DMS53 treated with DMSO at 0.1 percent for 48 hours (cell line): Measurements from ENCODE around the gene CEP41.

Experiments
- DNase-seq: peaks from one replicate; lab custom pipeline; 2025; ENCODE audit not compliant: unreplicated experiment; lab: John Stamatoyannopoulos, UW

The CEP41 gene

GRCh38 chr7:130421684-130422083 is 19.1 kb downstream of the CEP41 start:
- DNase-seq: no peak

- no peak for DNase-seq
Measured at GRCh38 chr7:130420943-130421578, 19.8 kb downstream of the CEP41 start.

DNA sequence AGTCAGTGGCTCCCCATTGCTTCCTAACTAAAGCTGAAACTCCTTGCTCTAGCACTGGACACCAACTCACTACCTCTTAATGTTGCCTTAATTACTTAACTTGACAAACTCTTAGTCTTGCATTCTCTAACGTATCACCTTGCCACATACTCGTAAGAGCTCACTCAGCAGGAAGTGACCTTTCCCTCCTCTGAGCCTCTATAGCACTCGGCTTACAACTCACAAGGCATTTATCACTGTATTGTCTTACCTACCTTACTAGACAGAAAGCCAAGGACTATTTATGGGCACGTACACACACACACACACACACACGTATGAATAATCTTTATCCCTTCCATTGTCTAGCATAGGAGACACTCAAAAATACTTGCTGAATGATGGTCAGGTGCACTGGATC is 21.2 kb downstream of the CEP41 start:
- no peak for DNase-seq

- no peak for DNase-seq
Measured at GRCh38 chr7:130418306-130418705, 22.5 kb downstream of the CEP41 start.

DNA sequence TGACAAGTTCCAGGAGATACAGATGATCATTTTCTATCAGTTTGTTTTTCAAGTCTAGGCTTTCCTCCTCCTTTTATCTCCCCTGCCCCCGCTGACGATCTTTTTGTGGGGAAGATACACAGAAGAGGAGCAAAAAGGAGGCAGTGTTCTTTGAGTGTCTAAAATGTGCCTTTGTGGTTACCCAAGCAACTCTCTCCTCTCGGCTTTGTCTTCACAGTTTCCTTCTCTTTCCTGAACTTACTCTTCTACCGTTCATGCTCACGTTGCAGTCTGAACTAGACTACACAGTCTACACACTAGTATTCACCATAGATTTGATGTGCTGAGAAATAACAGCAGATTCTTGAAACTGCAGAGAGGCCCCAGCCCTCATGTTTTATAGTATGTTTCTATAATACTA is 23.6 kb downstream of the CEP41 start:
- DNase-seq: no peak

- no peak for DNase-seq
Measured at GRCh38 chr7:130415006-130415405, 25.8 kb downstream of the CEP41 start.

GRCh38 chr7:130413201-130413600 is 27.6 kb downstream of the CEP41 start:
- no peak for DNase-seq

GRCh38 chr7:130410868-130411541 is 29.8 kb downstream of the CEP41 start:
- DNase-seq: no peak

DNA sequence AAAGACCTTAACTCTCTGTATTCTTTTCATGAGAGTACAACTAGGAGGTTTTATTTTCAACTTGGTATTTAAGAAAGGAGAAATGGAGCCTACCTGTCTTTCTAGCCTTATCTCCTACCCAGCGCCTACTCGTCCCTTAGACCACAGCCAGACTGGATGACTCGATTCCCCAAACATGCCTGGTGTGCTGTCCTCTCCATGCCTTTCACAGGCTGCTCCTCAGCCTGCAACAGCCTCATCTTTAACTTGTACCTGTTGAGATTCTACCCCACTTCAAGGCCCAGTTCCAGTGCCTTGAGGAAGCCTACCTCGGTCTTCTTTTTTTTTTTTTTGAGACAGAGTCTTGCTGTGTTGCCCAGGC is 31.1 kb downstream of the CEP41 start:
- DNase-seq: no peak

GRCh38 chr7:130409067-130409711 is 31.6 kb downstream of the CEP41 start:
- DNase-seq: no peak

- DNase-seq: no peak
Measured at GRCh38 chr7:130405003-130405402, 35.8 kb downstream of the CEP41 start.

GRCh38 chr7:130401578-130401977 is 39.2 kb downstream of the CEP41 start:
- DNase-seq: no peak

DNA sequence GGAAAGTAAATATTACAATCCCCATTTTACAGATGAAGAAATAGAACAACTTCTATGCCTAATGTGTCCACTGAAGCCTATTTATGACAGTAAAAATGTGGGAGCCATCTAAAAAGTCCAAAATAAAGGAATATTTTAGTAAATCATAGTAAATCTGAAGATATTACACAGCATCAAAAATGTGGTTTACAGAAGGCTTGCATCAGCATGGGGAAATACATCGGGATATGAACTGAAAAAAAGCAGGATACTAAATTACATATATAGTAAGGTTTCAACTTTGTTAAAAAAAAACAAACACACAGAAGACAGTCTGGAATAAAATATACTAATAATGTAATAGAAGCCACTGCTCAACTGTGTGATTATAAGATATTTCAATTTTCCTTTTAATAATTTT is 39.7 kb downstream of the CEP41 start:
- no peak for DNase-seq

DNA sequence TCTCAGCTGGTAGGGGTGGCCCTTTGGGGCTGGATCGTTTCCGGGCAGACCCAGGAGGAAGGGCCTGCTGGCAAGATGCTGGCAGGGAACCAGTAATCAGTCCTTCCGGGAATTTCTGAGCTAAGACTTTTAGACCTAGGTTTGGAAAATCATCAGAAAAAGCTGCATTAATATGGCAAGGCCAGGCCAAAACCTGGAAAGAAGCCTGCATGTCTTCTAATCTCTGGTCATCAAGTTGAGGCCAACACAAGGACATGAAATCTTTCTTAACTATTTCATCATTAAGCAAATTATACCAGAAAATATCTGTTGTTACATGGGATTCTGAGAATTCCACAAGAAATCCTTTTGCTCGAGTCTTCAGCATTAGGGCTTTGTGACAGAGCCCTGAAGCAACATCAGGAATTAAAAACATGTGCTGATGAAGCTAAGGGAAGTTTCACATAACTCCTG is 40.7 kb downstream of the CEP41 start:
- DNase-seq: no peak

DNA sequence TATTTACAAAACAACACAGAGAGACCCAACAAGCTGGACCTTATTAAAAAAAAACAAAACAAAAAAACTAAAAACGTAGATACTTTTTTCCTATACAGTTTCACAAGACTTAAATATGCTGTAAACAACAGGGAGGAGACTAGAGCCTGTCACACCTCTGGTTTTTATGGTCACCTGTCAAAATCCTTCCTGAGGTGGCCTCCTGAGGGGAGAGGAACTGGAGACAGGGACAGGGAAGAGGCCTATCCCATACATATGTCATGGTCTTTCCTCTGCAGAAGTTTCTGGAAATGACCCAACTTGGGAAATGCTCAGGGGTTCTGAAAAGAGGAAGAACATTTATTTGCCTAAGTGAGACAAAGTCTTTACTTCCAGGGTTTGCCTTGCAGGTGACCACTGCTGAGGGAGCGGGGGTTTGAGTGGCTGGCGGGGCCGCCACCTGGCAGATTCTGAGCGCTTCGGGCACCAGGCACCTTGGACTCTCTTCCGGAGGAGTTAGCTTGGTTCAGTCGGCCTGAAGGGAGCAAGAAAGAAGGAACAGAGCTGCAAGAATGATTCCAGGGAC is 42.2 kb downstream of the CEP41 start:
- no peak for DNase-seq

- no peak for DNase-seq
Measured at GRCh38 chr7:130397758-130398073, 43.1 kb downstream of the CEP41 start.

- no peak for DNase-seq
Measured at GRCh38 chr7:130397051-130397757, 43.6 kb downstream of the CEP41 start.

GRCh38 chr7:130396109-130396508 is 44.7 kb downstream of the CEP41 start:
- no peak for DNase-seq

- DNase-seq: no peak
Measured at GRCh38 chr7:130395421-130395820, 45.4 kb downstream of the CEP41 start.

DNA sequence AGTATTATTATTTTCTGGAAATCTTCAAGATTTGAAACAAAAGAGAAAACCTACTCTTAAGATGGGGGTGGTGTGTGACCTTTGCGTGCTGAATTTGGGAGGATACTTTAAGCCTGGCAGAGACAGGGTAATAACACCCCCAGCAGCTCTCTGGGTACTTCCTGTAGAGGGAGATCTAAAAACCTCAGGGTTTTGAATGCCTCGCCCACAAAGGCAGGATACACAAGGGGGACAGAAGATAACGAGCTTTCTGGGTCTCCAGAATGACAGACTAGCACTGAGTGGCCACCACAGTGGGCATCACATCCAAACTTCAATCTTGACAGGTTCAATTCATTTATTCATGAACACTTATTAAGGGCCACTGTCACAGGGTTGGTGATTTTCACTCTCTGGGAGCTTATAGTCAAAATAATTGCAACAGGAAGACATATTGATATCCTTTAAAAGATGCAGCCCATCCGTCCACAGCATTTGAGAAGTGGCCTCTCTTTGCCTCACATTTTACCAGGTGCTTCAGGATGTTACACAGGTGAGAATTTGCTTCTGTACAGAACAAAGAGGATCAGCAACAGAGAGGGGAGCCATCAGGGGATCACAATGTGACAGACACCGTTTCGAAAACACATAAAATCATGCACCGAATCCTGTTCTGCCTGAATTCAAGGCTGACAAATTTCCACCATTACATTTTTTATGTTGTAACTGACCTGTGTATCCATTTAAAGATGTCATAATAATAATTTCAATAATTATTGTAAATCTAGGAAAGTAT is 46.2 kb downstream of the CEP41 start:
- no peak for DNase-seq

GRCh38 chr7:130393841-130394411 is 46.9 kb downstream of the CEP41 start:
- no peak for DNase-seq
